K562 (cell line): ENCODE results near the gene ZNF319. TPM values are rescaled to one million over a fixed set of nuclear protein-coding genes. Genes with fewer than 3 reads are reported as not detected.

Source experiments
- ATAC-seq: fragments of 200-7000 bp; cut with Tn5 transposase; 3 replicates; pipeline ENCODE4 v1.9.1; 2020; ENCODE audit warnings: moderate library complexity
- BruUV-seq: library from RNA; stranded (reverse); fragments of 400-500 nt; replicated peaks from 2 replicates; lab custom pipeline; 2021; lab: Mats Ljungman, UMichigan
- CTCF ChIA-PET: fragments of 300-600 bp; formaldehyde crosslinking; extraction: SDS; loops from one replicate; lab custom pipeline; 2021; ENCODE audit warnings: low intra/inter-chr PET ratio; lab: Yijun Ruan, JAX
- POLR2A ChIA-PET: fragments of 300-600, 350-650 bp; sonication (Branson Sonifier 250); formaldehyde crosslinking; extraction: SDS; loops from one replicate; lab custom pipeline; 2021; ENCODE audit warnings: antibody characterized with exemption, inconsistent platforms; lab: Yijun Ruan, JAX
- DNase-seq, 4 experiments: peaks; one replicate each; pipeline versions ENCODE4 v3.0.0 to v3.0.0-alpha.2; 2011 to 2018; ENCODE audit warnings: low spot score in 3 of 4, mixed read lengths in 3 of 4; ENCODE audit errors: extremely low read depth in 1 of 4
- FAIRE-seq: peaks from 2 replicates; lab custom pipeline; 2011; peaks lifted over from hg19 to GRCh38; lab: Jason Lieb, UNC
- H2AFZ ChIP-seq: 2 replicates; pipeline ENCODE4 v1.6.0; 2011; ENCODE audit warnings: low read depth, low read length, control low read depth, inconsistent platforms
- H3K27ac ChIP-seq: fragments of 200-600 bp; 3 replicates; pipeline ENCODE4 v1.8.0; 2011; ENCODE audit warnings: low read depth, mild to moderate bottlenecking, control low read depth, inconsistent platforms, low read length, moderate library complexity, mixed read lengths; ENCODE audit errors: extremely low read depth
- H3K27me3 ChIP-seq, 2 experiments: fragments of 300-600 bp in 1 of 2; 2 replicates in 1 of 2; 3 replicates in 1 of 2; pipeline versions ENCODE4 v1.6.0 to v1.8.0; 2011; ENCODE audit warnings: inconsistent platforms in 2 of 2, low read length in 2 of 2, mild to moderate bottlenecking in 1 of 2, mixed read lengths in 1 of 2, moderate library complexity in 1 of 2; ENCODE audit not compliant: control insufficient read depth in 2 of 2, insufficient read depth in 2 of 2
- H3K36me3 ChIP-seq: fragments of 300-600 bp; 3 replicates; pipeline ENCODE4 v1.8.0; 2011; ENCODE audit warnings: mild to moderate bottlenecking, low read length, inconsistent platforms; ENCODE audit not compliant: control insufficient read depth, insufficient read depth
- H3K4me1 ChIP-seq, 2 experiments: fragments of 200-600 bp in 1 of 2; replicated peaks in 1 of 2; 2 replicates in 1 of 2; 3 replicates in 1 of 2; pipeline versions ENCODE4 v1.5.1 to v1.8.0; 2011; ENCODE audit warnings: inconsistent platforms in 2 of 2, low read length in 2 of 2, mild to moderate bottlenecking in 1 of 2, mixed read lengths in 1 of 2, moderate library complexity in 1 of 2; ENCODE audit not compliant: control insufficient read depth in 2 of 2, insufficient read depth in 2 of 2
- H3K4me2 ChIP-seq: 2 replicates; pipeline ENCODE4 v1.6.1; 2011; ENCODE audit warnings: low read length, control low read depth, inconsistent platforms, mixed read lengths; ENCODE audit not compliant: insufficient read depth
- H3K4me3 ChIP-seq: fragments of 200-600 bp; sonication (generic), shearing (Covaris generic); 2 replicates; pipeline ENCODE4 v1.5.1; 2016; ENCODE audit warnings: control low read depth, inconsistent platforms
- H3K79me2 ChIP-seq: fragments of 200-600 bp; 3 replicates; pipeline ENCODE4 v1.8.0; 2011; ENCODE audit warnings: low read length, inconsistent platforms; ENCODE audit not compliant: control insufficient read depth, insufficient read depth
- H3K9ac ChIP-seq, 2 experiments: 2 replicates each; pipeline versions ENCODE4 v1.6.0 to v1.6.1; 2011; ENCODE audit warnings: low read depth in 2 of 2, low read length in 2 of 2, control low read depth in 1 of 2, inconsistent platforms in 1 of 2, mild to moderate bottlenecking in 1 of 2, mixed read lengths in 1 of 2; ENCODE audit not compliant: insufficient read depth in 1 of 2
- H3K9me1 ChIP-seq: one replicate; pipeline ENCODE4 v1.6.0; 2011; ENCODE audit warnings: inconsistent platforms, mild to moderate bottlenecking, low read length, moderate library complexity; ENCODE audit not compliant: control insufficient read depth, insufficient read depth
- H3K9me3 ChIP-seq: replicated peaks from 2 replicates; pipeline ENCODE4 v1.5.1; 2011; ENCODE audit warnings: low read depth, low read length, inconsistent platforms; ENCODE audit not compliant: control insufficient read depth, insufficient read depth
- H4K20me1 ChIP-seq: replicated peaks from 2 replicates; pipeline ENCODE4 v1.6.1; 2011; ENCODE audit warnings: low read length, inconsistent platforms, mixed read lengths; ENCODE audit not compliant: control insufficient read depth, insufficient read depth
- CEBPG ChIP-seq, 3 experiments: fragments of 200-800 bp in 1 of 3; sonication (Bioruptor generic) in 1 of 3; sonication (generic) in 1 of 3; formaldehyde crosslinking in 1 of 3; IDR thresholded peaks in 2 of 3; conservative IDR thresholded peaks in 1 of 3; 2 replicates each; pipeline versions ENCODE4 v1.6.1 to v1.8.0; 2016 to 2022; ENCODE audit warnings: missing compliant biosample characterization in 2 of 3, missing genetic modification characterization in 2 of 3, mild to moderate bottlenecking in 1 of 3, missing genetic modification reagents in 1 of 3
- GATAD2A ChIP-seq: fragments of 450-650 bp; IDR thresholded peaks from 2 replicates; pipeline ENCODE4 v1.6.1; 2017
- HNRNPLL ChIP-seq: fragments of 200-400 bp; formaldehyde crosslinking; IDR thresholded peaks from 2 replicates; pipeline ENCODE4 v1.6.1; 2017; ENCODE audit warnings: low read length, low read depth, mild to moderate bottlenecking; ENCODE audit not compliant: poor library complexity, severe bottlenecking
- POLR3G ChIP-seq: IDR thresholded peaks from 2 replicates; pipeline ENCODE4 v1.6.1; 2011; ENCODE audit not compliant: insufficient read length, insufficient replicate concordance; ENCODE audit errors: extremely low read depth
- PRMT5 ChIP-seq: sonication (generic); formaldehyde crosslinking; IDR thresholded peaks from 2 replicates; pipeline ENCODE4 v1.5.0; 2020; ENCODE audit warnings: missing genetic modification reagents
- RAD51 ChIP-seq: fragments of 450-650 bp; IDR thresholded peaks from 2 replicates; pipeline ENCODE4 v1.7.1; 2016; ENCODE audit warnings: low read depth, mild to moderate bottlenecking, borderline replicate concordance
- ZNF184 ChIP-seq: sonication (generic); formaldehyde crosslinking; IDR thresholded peaks from 2 replicates; pipeline ENCODE4 v1.5.0; 2020; ENCODE audit warnings: missing genetic modification reagents
- WGBS: fragments of 100-300 bp; shearing (Covaris generic); methylation state at CpG from one replicate; pipeline ENCODE4 v1.1.6; 2016; ENCODE audit warnings: low coverage, mixed read lengths; ENCODE audit not compliant: insufficient coverage; ENCODE audit errors: missing lambda C conversion rate; 5-methylcytosine and 5-hydroxymethylcytosine counted together
- in situ Hi-C: fragments of 300-500 bp; cut with MboI; formaldehyde crosslinking; loops from 4 replicates; pipeline ENCODE4 v1.15.0; 2018; ENCODE audit warnings: inconsistent platforms, mixed read lengths
- intact Hi-C: fragments of 100-400 bp; cut with micrococcal nuclease; formaldehyde crosslinking; loops from 2 replicates; pipeline ENCODE4 v1.14.2; 2022
- polyA plus RNA-seq, 8 experiments: library from polyadenylated mRNA; depleted of rRNA in 4 of 8; stranded (reverse) in 5 of 8; unstranded in 3 of 8; fragments of >200 nt; fragmentation: Nextera tagmentation in 2 of 8; fragmentation: Illumina TruSeq in 1 of 8; extraction: Ambion mirVana in 2 of 8; extraction: Trizol in 1 of 8; gene quantifications; 2 replicates each; pipeline versions ENCODE4 v1.2.1 to v1.2.3, GENCODE V29; 2011 to 2014; ENCODE audit warnings: inconsistent platforms in 1 of 8, missing spikeins in 1 of 8
- total RNA-seq, 7 experiments: library from RNA; depleted of rRNA in 6 of 7; stranded (reverse); fragments of >200 nt in 6 of 7; fragmentation: Illumina TruSeq in 2 of 7; extraction: Trizol in 2 of 7; gene quantifications; 2 replicates each; pipeline versions ENCODE4 v1.2.1 to v1.2.3, GENCODE V29; 2011 to 2021; ENCODE audit warnings: low replicate concordance in 1 of 7
- TF ChIP-seq, protein P1 (sequence below), 2 experiments: fragments of 450-650 bp in 1 of 2; sonication (generic) in 1 of 2; formaldehyde crosslinking in 1 of 2; IDR thresholded peaks; 2 replicates each; pipeline versions ENCODE4 v1.7.1 to v1.9.0; 2016 to 2022; ENCODE audit warnings: inconsistent platforms in 1 of 2, mild to moderate bottlenecking in 1 of 2, missing genetic modification reagents in 1 of 2
- TF ChIP-seq, protein P2 (sequence below), 2 experiments: fragments of 450-650 bp; IDR thresholded peaks; 2 replicates each; pipeline ENCODE4 v1.6.1; 2016

The ZNF319 gene
- total and polyA plus RNA-seq, 9 of the 15 experiments (the other 6 are each of a cell fraction or from before 2014, with no cell fraction given), result 0.20 to 5.7 (median 1.4) TPM

DNA sequence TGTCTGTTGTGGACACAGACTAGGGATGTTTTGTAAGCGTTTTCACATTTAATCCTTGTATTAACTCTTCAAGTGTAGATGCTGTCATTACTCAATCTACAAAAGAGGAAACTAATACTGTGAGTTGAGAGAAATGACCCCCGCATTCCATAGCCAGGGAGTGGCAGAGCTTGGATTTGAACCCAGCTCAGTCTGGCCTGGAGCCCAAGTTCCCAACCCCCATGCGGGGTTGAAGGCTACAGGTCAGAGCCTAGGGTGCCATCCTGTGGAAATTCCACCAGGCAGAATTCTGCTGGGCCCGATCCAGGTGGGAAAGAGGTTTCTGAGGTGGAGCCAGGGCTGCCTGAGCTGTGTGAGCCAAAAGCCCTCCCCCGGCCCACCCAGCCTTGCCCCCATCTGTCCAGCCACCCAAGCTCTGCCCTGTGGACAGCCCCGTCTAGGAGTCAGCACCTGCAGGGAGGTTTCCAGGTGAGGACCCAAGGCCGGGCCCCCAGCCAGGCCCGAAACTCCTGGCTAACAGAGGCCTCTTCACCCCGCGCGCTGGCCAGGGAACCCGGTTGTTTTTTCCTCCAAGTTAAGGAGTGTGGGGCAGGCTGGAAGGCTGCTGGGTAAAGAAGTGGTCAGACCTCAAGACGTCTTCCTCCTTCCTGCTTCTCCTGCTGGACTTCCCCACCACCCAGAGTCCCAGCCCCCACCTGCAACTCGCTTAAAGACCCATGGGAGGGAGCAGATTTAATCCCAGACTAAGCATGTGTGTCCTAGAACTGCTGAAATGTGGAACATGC lies 30.7 kb upstream of the ZNF319 start:
- Histone ChIP-seq H4K20me1 (peaks cover 17% of the 10 kb centered on the region), H3K9ac (peak overlapping the region in 1 of 2 experiments; percentile 63; a peak in 1 of 4 replicates), H3K79me2 (peaks cover 17% of the 10 kb centered on the region; the same call in 2 of the 3 replicates), H3K4me1 (peaks cover 33 to 72% of the 10 kb centered on the region in 2 experiments), H2AFZ (no peak overlapping the region), H3K4me3 (no peak overlapping the region), H3K36me3 (no peaks in the 10 kb centered on the region), H3K4me2 (no peak overlapping the region), H3K9me1 (peaks cover 12% of the 10 kb centered on the region), H3K9me3 (no peaks in the 10 kb centered on the region), H3K27ac (no peak overlapping the region), H3K27me3 (no peaks in the 10 kb centered on the region)
- POLR2A ChIA-PET, result interaction anchor here (0.6 kb wide), 1 partner anchor 175 kb away, joined by 4 read pairs; no protein-coding TSS in a partner anchor
- in situ Hi-C loops (loop anchor here (5.0 kb wide), 1 partner anchor 86 kb away; no protein-coding TSS in a partner anchor), intact Hi-C loops (no loop called here)
- FAIRE-seq (no peak), DNase-seq (no peak), ATAC-seq (no peak)
- WGBS, result 58% methylated on average over 9 of the region's 14 CpGs
- CTCF ChIA-PET, result no interaction called here
- no TSS peak for BruUV-seq
- TF ChIP-seq, protein P1, sequence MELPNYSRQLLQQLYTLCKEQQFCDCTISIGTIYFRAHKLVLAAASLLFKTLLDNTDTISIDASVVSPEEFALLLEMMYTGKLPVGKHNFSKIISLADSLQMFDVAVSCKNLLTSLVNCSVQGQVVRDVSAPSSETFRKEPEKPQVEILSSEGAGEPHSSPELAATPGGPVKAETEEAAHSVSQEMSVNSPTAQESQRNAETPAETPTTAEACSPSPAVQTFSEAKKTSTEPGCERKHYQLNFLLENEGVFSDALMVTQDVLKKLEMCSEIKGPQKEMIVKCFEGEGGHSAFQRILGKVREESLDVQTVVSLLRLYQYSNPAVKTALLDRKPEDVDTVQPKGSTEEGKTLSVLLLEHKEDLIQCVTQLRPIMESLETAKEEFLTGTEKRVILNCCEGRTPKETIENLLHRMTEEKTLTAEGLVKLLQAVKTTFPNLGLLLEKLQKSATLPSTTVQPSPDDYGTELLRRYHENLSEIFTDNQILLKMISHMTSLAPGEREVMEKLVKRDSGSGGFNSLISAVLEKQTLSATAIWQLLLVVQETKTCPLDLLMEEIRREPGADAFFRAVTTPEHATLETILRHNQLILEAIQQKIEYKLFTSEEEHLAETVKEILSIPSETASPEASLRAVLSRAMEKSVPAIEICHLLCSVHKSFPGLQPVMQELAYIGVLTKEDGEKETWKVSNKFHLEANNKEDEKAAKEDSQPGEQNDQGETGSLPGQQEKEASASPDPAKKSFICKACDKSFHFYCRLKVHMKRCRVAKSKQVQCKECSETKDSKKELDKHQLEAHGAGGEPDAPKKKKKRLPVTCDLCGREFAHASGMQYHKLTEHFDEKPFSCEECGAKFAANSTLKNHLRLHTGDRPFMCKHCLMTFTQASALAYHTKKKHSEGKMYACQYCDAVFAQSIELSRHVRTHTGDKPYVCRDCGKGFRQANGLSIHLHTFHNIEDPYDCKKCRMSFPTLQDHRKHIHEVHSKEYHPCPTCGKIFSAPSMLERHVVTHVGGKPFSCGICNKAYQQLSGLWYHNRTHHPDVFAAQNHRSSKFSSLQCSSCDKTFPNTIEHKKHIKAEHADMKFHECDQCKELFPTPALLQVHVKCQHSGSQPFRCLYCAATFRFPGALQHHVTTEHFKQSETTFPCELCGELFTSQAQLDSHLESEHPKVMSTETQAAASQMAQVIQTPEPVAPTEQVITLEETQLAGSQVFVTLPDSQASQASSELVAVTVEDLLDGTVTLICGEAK (IDR thresholded peaks at IDR 0.05), result no peak
- TF ChIP-seq, protein P1 (CRISPR knock-in tag; IDR thresholded peaks at IDR 0.05), result no peak
- no peak for TF ChIP-seq GATAD2A
- TF ChIP-seq, protein P2, sequence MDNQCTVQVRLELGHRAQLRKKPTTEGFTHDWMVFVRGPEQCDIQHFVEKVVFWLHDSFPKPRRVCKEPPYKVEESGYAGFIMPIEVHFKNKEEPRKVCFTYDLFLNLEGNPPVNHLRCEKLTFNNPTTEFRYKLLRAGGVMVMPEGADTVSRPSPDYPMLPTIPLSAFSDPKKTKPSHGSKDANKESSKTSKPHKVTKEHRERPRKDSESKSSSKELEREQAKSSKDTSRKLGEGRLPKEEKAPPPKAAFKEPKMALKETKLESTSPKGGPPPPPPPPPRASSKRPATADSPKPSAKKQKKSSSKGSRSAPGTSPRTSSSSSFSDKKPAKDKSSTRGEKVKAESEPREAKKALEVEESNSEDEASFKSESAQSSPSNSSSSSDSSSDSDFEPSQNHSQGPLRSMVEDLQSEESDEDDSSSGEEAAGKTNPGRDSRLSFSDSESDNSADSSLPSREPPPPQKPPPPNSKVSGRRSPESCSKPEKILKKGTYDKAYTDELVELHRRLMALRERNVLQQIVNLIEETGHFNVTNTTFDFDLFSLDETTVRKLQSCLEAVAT (IDR thresholded peaks at IDR 0.05), result no peak
- TF ChIP-seq HNRNPLL, result no peak
- no peak for TF ChIP-seq CEBPG (CRISPR knock-in tag; IDR thresholded peaks at IDR 0.05)
- TF ChIP-seq CEBPG (tag; conservative IDR thresholded peaks at IDR 0.05 in 1 of 2, IDR thresholded peaks at IDR 0.05 in 1 of 2), result no peak
- no peak for TF ChIP-seq ZNF184
- TF ChIP-seq PRMT5 (CRISPR knock-in tag), result no peak
- no peak for TF ChIP-seq POLR3G
- TF ChIP-seq RAD51, result no peak
